Fibroblast of the aortic adventitia (primary cell): ENCODE measurements around the gene ATP6V0E2. TPM values are rescaled to one million over a fixed set of nuclear protein-coding genes. Genes with fewer than 3 reads are reported as not detected.

Source experiments
- DNase-seq: peaks from one replicate; pipeline ENCODE4 v3.0.0-alpha.2; 2010; ENCODE audit warnings: low read depth
- H3K4me3 ChIP-seq: 2 replicates; pipeline ENCODE4 v1.5.1; 2011; ENCODE audit warnings: low read depth, mild to moderate bottlenecking, control low read depth, low read length, moderate library complexity
- CTCF ChIP-seq: IDR thresholded peaks from 2 replicates; pipeline ENCODE4 v1.5.1; 2011; ENCODE audit warnings: mild to moderate bottlenecking, low read length, control low read depth, inconsistent platforms; ENCODE audit not compliant: insufficient read depth
- total RNA-seq: library from RNA; depleted of rRNA; stranded (reverse); fragments of >200 nt; gene quantifications from 2 replicates; pipeline ENCODE4 v1.2.3, GENCODE V29; 2012; ENCODE audit warnings: low replicate concordance

The ATP6V0E2 gene
- total RNA-seq, 1 donor, result 22.5 TPM

- no peak for TF ChIP-seq CTCF
- H3K4me3 ChIP-seq, result no peak overlapping the region
- DNase-seq, result no peak
These were observed 11.6 kb upstream of the ATP6V0E2 start for GRCh38 chr7:149862156-149862555.

GRCh38 chr7:149863500-149863899 is 10.3 kb upstream of the ATP6V0E2 start:
- H3K4me3 ChIP-seq, result no peak overlapping the region
- no peak for TF ChIP-seq CTCF
- no peak for DNase-seq

GRCh38 chr7:149864023-149864422 is 9.7 kb upstream of the ATP6V0E2 start:
- TF ChIP-seq CTCF, result no peak
- no peak for DNase-seq
- H3K4me3 ChIP-seq, result no peak overlapping the region

GRCh38 chr7:149864751-149865150 is 9.0 kb upstream of the ATP6V0E2 start:
- DNase-seq, result no peak
- TF ChIP-seq CTCF, result no peak
- H3K4me3 ChIP-seq, result no peak overlapping the region

GRCh38 chr7:149865437-149865836 is 8.3 kb upstream of the ATP6V0E2 start:
- no peak overlapping the region for H3K4me3 ChIP-seq
- DNase-seq, result peak; percentile 8
- TF ChIP-seq CTCF, result no peak

GRCh38 chr7:149866139-149866778 is 7.5 kb upstream of the ATP6V0E2 start:
- no peak overlapping the region for H3K4me3 ChIP-seq
- DNase-seq, result no peak
- no peak for TF ChIP-seq CTCF
